ENCODE measurements around the gene PLK4. TPM values are rescaled to one million over a fixed set of nuclear protein-coding genes. Genes with fewer than 3 reads are reported as not detected.
A peak's percentile ranks its signal among the peaks of the same experiment; 100 is the strongest.
"Not testable (repeated sequence)": the region's sequence is repeated elsewhere in the genome, so short reads cannot be mapped to it uniquely, and the experiment has no call there.

The PLK4 gene
- total RNA-seq, 3 donors from 2014 or later = 14.1 to 19.5 (median 16.6) TPM

DNA sequence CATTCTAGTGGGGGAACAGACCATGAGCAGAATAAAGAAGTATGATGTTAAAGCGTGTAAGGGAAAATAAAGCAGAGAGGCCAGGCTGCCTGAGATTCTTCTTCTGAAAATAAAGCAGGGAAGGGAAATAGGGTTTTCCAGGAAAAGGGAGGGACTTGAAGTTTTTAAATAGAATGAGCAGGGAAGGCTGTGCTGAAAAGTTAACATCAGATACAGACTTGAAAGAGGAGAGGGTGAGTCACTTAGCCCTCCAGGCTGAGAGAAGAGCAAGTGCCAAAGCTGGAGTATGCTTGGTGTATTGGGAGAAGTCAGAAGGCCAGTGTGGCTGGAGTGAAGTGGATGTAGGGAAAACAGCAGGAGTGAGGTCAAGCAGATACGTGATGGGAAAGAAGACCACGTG is 10.0 kb upstream of the PLK4 start:
- ATAC-seq (no peak), DNase-seq (no peak)
- peaks cover 1% of the 10 kb centered on the region for H3K36me3 Mint-ChIP-seq (ENCODE audit: insufficient read depth)
- no peaks in the 10 kb centered on the region for H3K9me3 Mint-ChIP-seq
- no peaks in the 10 kb centered on the region for H3K27me3 Mint-ChIP-seq (ENCODE audit: low read depth)
- no peak overlapping the region for H3K4me3 Mint-ChIP-seq
- H3K4me1 Mint-ChIP-seq (ENCODE audit: low read depth) = no peaks in the 10 kb centered on the region

DNA sequence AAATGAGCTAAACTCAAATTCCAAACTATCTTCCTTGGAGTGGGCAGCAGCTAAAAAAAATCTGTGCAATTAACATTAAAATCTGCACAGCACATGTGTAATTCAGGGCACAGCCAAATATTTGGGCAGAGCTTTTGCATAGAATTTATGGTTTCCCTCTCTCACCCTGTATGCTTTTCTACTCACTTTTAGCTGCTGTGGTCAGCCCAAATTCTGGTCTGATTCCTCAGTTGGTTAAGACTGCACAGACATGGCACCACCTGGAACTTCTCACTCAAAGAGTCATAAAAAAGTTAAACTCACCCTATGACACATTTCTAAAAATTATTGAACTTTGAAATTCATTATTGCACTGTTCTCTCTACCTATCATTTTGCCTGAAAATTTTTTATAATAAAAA is 4.9 kb upstream of the PLK4 start:
- Mint-ChIP-seq H3K36me3 (ENCODE audit: insufficient read depth) (peaks cover 1% of the 10 kb centered on the region), H3K4me3 (no peak overlapping the region), H3K4me1 (ENCODE audit: low read depth) (peaks cover 12% of the 10 kb centered on the region), H3K27me3 (ENCODE audit: low read depth) (no peaks in the 10 kb centered on the region), H3K9me3 (no peaks in the 10 kb centered on the region)
- no peak for ATAC-seq
- no peak for DNase-seq

DNA sequence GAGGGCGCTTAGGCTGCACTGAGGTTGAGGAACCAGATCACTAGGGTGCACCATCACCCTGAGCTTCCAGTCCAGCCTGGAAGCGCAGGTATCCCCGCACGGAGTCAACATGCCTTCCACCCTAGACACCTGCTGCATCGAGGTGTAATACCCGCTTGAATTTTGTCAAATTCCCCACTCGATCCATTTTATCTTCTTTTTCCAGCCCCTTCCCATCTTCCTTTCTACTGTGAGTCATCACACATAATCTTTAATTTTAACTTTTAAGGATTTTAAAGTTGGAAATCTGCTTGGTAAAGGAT is 821 bp downstream of the PLK4 start:
- Mint-ChIP-seq H3K9me3 (no peaks in the 10 kb centered on the region), H3K36me3 (ENCODE audit: insufficient read depth) (peaks cover 6% of the 10 kb centered on the region), H3K4me3 (peak overlapping the region; percentile 99), H3K4me1 (ENCODE audit: low read depth) (peaks cover 19% of the 10 kb centered on the region), H3K27me3 (ENCODE audit: low read depth) (no peaks in the 10 kb centered on the region)
- ATAC-seq (peak; percentile 19 to 25), DNase-seq (no peak)

DNA sequence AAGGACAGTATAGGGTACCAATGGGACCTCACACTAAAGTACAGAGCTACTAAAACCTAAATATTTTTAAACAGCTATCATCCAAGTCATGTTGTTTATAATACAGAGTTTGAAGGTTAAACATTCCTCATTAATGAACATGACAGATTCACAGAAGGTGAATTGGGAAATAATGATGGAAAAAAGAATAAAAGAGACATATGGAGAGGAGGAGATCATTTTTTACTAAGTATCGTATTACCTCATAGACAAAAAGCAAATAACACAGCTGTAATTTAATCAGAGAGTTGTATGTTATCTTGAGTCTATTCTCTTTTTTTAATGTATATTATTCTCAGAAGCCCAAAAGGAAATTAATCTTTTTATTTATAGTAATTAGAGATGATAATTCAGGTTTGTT is 7.9 kb downstream of the PLK4 start:
- H3K4me1 Mint-ChIP-seq (ENCODE audit: low read depth) = peaks cover 5% of the 10 kb centered on the region
- ATAC-seq = no peak

DNA sequence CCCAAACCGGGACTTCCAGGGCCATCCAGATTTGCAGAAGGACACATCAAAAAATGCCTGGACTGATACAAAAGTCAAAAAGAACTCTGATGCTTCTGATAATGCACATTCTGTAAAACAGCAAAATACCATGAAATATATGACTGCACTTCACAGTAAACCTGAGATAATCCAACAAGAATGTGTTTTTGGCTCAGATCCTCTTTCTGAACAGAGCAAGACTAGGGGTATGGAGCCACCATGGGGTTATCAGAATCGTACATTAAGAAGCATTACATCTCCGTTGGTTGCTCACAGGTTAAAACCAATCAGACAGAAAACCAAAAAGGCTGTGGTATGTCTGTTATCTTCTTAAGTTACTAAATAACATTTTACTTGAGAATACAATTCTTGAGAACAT is 9.2 kb downstream of the PLK4 start:
- Mint-ChIP-seq H3K9me3 (no peaks in the 10 kb centered on the region), H3K27me3 (ENCODE audit: low read depth) (no peaks in the 10 kb centered on the region), H3K4me1 (ENCODE audit: low read depth) (peaks cover 5% of the 10 kb centered on the region), H3K4me3 (no peak overlapping the region), H3K36me3 (ENCODE audit: insufficient read depth) (peaks cover 18% of the 10 kb centered on the region)
- DNase-seq = no peak
- no peak for ATAC-seq

More for the DNA sequence above, 7.9 kb downstream of the PLK4 start:
- no peaks in the 10 kb centered on the region for H3K27me3 Mint-ChIP-seq (ENCODE audit: low read depth)
- no peak overlapping the region for H3K4me3 Mint-ChIP-seq
- H3K9me3 Mint-ChIP-seq = no peaks in the 10 kb centered on the region
- DNase-seq = no peak
- peaks cover 14% of the 10 kb centered on the region for H3K36me3 Mint-ChIP-seq (ENCODE audit: insufficient read depth)

DNA sequence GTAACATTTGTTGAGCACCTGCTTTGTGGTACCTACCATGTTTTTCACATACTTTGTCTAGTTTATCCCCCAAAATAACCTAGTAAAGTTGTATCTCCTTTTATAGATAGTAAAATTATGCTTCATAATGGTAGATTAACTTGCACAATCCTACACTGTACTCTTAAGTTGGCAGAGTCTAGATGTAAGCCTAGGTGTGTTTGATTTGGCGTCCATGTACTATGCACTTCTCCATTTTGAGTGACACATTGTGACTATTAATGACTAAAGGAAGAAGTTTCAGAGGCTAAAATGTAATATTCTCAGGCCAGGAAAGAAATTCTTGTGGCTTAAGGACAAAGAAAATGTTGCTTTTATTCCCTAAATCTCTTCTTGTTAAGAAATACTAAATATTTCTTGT is 15.4 kb downstream of the PLK4 start:
- ATAC-seq (no peak), DNase-seq (no peak)
- Mint-ChIP-seq H3K4me3 (no peak overlapping the region), H3K27me3 (ENCODE audit: low read depth) (no peaks in the 10 kb centered on the region), H3K4me1 (ENCODE audit: low read depth) (no peaks in the 10 kb centered on the region), H3K9me3 (no peaks in the 10 kb centered on the region), H3K36me3 (ENCODE audit: insufficient read depth) (peaks cover 10% of the 10 kb centered on the region)

DNA sequence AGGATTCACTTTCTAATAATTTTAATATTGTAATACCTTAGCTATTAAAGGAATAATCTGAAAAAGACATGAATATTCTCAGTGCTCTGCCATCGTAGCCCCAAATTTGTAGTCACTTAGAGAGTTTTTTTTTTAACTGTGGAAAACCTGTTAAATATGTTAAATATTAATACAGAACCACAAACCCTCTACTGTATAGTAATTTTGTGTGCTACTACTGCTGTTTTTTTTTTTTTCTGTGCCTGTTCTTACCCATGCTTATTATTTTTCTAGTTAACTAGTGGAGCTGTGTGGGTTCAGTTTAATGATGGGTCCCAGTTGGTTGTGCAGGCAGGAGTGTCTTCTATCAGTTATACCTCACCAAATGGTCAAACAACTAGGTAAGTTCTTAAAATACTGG is 15.8 kb downstream of the PLK4 start:
- Mint-ChIP-seq H3K27me3 (ENCODE audit: low read depth) (no peaks in the 10 kb centered on the region), H3K4me3 (no peak overlapping the region), H3K4me1 (ENCODE audit: low read depth) (no peaks in the 10 kb centered on the region), H3K9me3 (no peaks in the 10 kb centered on the region), H3K36me3 (ENCODE audit: insufficient read depth) (peaks cover 10% of the 10 kb centered on the region)
- DNase-seq = no peak
- no peak for ATAC-seq

DNA sequence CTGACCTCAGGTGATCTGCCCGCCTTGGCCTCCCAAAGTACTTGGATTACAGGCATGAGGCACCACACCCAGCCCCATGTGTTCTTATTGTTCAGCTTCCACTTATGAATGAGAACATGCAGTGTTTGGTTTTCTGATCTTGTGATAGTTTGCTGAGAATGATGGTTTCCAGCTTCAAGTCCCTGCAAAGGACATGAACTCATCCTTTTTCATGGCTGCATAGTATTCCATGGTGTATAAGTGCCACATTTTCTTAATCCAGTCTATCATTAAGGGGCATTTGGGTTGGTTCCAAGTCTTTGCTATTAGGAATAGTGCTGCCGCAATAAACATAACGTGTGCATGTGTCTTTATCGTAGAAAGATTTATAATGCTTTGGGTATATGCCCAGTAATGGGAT is 19.0 kb downstream of the PLK4 start:
- not testable (repeated sequence) for DNase-seq; H3K9me3 Mint-ChIP-seq; H3K4me1 Mint-ChIP-seq (ENCODE audit: low read depth); ATAC-seq; H3K27me3 Mint-ChIP-seq (ENCODE audit: low read depth); H3K36me3 Mint-ChIP-seq (ENCODE audit: insufficient read depth); H3K4me3 Mint-ChIP-seq

DNA sequence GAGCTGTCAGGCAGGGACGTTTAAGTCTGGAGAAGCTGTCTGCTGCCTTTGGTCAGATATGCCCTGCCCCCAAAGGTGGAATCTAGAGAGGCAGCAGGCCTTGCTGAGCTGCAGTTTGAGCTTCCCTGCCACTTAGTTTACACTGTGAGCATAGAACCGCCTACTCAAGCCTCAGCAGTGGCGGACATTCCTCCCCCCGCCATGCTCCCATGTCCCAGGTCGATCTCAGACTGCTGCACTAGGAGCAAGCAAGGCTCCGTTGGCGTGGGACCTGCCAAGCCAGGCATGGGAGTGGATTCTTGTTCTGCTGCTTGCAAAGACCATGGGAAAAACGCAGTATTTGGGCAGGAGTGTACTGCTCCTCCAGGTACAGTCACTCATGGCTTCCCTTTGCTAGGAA is 24.3 kb downstream of the PLK4 start:
- peaks cover 5% of the 10 kb centered on the region for H3K9me3 Mint-ChIP-seq
- DNase-seq (no peak), ATAC-seq (no peak)
- no peaks in the 10 kb centered on the region for H3K4me1 Mint-ChIP-seq (ENCODE audit: low read depth)
- H3K36me3 Mint-ChIP-seq (ENCODE audit: insufficient read depth) = peaks cover 4% of the 10 kb centered on the region
- H3K27me3 Mint-ChIP-seq (ENCODE audit: low read depth) = no peaks in the 10 kb centered on the region
- H3K4me3 Mint-ChIP-seq = no peak overlapping the region

DNA sequence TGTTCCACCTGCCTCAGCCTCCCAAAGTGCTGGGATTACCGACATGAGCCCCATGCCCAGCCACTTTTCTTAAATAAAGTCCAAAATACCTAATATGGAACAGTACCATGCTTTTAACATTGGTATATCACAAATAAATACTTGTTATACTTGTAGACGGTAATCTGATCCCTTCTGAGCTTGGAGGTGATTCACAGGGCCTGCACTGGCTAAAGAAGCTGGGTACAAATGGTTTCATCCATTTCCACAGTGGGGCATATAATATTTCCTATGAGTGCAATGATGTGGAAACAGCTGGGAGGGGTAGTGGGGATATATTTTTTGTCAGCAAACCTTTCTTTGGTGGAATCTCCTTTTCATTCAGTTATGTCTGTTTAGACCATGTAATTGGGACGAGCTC is 35.8 kb downstream of the PLK4 start:
- Mint-ChIP-seq H3K4me3 (no peak overlapping the region), H3K9me3 (no peaks in the 10 kb centered on the region), H3K27me3 (ENCODE audit: low read depth) (no peaks in the 10 kb centered on the region), H3K36me3 (ENCODE audit: insufficient read depth) (peaks cover 22% of the 10 kb centered on the region), H3K4me1 (ENCODE audit: low read depth) (no peaks in the 10 kb centered on the region)
- ATAC-seq = no peak
- no peak for DNase-seq

DNA sequence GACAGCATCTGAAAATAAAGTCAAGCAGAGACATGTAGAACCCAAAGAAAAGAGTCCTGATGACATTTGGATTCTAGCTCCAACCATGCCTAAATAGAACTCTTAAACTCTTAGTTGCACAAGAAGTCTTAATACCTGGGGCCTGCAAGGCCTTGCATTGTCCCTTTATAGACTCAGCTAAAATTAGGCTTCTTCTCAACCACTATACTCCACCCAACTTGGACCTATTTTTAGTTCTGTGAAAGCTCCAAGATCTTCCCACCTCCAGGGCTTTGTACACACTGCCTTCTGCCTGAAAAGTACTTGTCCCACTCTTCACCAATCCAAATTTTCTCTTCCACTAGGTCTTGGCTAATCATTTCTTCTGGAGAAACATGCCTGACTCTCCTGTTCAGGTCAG is 36.5 kb downstream of the PLK4 start:
- ATAC-seq (no peak), DNase-seq (no peak)
- Mint-ChIP-seq H3K4me3 (no peak overlapping the region), H3K4me1 (ENCODE audit: low read depth) (no peaks in the 10 kb centered on the region), H3K9me3 (no peaks in the 10 kb centered on the region), H3K36me3 (ENCODE audit: insufficient read depth) (peaks cover 22% of the 10 kb centered on the region), H3K27me3 (ENCODE audit: low read depth) (no peaks in the 10 kb centered on the region)

DNA sequence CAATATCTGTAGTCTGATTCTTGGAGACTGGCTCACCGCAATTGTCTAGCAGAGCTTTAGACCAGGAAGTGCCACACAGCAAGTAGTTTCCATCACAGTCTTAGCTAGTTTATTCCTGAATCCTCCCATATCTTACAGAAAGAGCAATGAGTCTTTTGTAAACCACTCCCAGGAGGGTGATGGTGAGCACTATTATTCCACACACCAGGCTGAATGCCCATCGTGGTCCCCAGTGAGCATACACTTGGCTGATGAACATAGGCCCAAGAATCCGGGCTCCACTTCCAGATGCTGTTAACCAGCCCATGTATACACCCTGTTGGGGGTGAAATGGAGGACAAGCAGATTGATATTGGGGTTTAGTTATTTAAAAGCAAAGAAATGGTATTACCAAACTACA is 39.8 kb downstream of the PLK4 start:
- no peak for ATAC-seq
- H3K9me3 Mint-ChIP-seq = no peaks in the 10 kb centered on the region
- no peak for DNase-seq
- no peaks in the 10 kb centered on the region for H3K4me1 Mint-ChIP-seq (ENCODE audit: low read depth)
- H3K4me3 Mint-ChIP-seq = no peak overlapping the region
- no peaks in the 10 kb centered on the region for H3K27me3 Mint-ChIP-seq (ENCODE audit: low read depth)
- peaks cover 39% of the 10 kb centered on the region for H3K36me3 Mint-ChIP-seq (ENCODE audit: insufficient read depth)

DNA sequence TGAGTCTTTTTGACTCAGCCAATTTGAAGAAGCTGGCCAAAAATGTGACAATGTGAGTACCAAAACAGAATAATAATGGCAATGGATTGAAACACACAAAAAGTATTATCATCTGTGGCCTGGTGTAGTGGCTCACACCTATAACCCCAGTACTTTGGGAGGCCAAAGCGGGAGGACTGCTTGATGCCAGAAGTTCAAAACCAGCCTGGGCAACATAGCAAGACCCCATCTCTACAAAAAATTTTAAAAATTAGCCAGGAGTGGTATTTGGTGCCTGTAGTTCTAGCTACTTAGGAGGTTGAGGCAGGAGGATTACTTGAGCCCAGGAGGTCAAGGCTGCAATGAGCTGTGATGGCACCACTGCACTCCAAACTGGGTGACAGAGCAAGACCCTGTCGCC is 41.5 kb downstream of the PLK4 start:
- ATAC-seq (no peak), DNase-seq (no peak)
- H3K27me3 Mint-ChIP-seq (ENCODE audit: low read depth) = no peaks in the 10 kb centered on the region
- H3K36me3 Mint-ChIP-seq (ENCODE audit: insufficient read depth) = peaks cover 48% of the 10 kb centered on the region
- no peaks in the 10 kb centered on the region for H3K4me1 Mint-ChIP-seq (ENCODE audit: low read depth)
- H3K4me3 Mint-ChIP-seq = no peak overlapping the region
- H3K9me3 Mint-ChIP-seq = no peaks in the 10 kb centered on the region

DNA sequence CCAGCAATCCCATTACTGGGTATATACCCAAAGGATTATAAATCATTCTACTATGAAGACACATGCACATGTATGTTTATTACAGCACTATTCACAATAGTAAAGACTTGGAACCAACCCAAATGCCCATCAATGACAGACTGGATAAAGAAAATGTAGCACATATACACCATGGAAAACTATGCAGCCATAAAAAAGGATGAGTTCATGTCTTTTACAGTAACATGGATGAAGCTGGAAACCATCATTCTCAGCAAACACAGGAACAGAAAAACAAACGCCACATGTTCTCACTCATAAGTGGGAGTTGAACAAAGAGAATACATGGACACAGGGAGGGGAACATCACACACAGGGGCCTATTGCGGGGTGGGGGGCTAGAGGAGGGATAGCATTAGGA is 45.0 kb downstream of the PLK4 start:
- not testable (repeated sequence) for H3K9me3 Mint-ChIP-seq; DNase-seq; H3K27me3 Mint-ChIP-seq (ENCODE audit: low read depth); H3K4me1 Mint-ChIP-seq (ENCODE audit: low read depth); H3K4me3 Mint-ChIP-seq; ATAC-seq
- peaks cover 43% of the 10 kb centered on the region for H3K36me3 Mint-ChIP-seq (ENCODE audit: insufficient read depth)

DNA sequence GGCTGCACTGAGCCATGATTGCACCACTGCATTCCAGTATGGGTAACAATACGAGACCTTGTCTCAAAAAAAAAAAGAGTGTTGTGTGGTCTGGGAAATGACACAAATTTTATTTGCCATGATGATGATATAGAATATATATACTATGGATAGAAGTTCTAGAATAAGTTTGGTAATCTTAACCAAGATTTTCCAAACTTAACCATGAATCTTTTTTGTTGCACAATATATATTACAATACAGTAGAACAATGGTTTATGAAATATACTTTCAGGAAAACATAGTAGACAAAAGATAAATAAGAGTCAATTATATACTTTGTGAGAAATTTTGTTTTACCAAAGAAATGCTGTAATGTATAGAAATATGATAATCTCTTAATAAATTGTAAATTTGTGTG is 49.5 kb downstream of the PLK4 start:
- Mint-ChIP-seq H3K27me3 (ENCODE audit: low read depth) (no peaks in the 10 kb centered on the region), H3K36me3 (ENCODE audit: insufficient read depth) (peaks cover 24% of the 10 kb centered on the region), H3K9me3 (no peaks in the 10 kb centered on the region), H3K4me1 (ENCODE audit: low read depth) (no peaks in the 10 kb centered on the region), H3K4me3 (no peak overlapping the region)
- DNase-seq = no peak
- no peak for ATAC-seq

DNA sequence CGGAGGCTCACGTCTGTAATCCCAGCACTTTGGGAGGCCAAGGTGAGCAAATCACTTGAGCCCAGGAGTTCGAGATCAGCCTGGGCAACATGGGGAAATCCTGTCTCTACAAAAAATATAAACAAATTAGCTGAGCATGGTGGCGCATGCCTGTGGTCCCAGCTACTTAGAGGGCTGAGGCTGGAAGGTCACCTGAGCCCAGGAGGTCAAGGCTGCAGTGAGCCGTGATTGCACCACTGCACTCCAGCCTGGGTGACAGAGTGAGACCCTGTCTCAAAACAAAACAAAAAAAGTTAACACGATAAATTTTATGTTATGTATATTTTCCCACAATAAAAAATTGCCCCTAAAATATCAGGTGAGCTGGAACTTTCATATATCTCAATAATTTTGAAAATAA is 51.1 kb downstream of the PLK4 start:
- not testable (repeated sequence) for H3K27me3 Mint-ChIP-seq (ENCODE audit: low read depth); H3K4me3 Mint-ChIP-seq; ATAC-seq; H3K9me3 Mint-ChIP-seq; DNase-seq; H3K4me1 Mint-ChIP-seq (ENCODE audit: low read depth)
- peaks cover 13% of the 10 kb centered on the region for H3K36me3 Mint-ChIP-seq (ENCODE audit: insufficient read depth)

Measured in activated T-cell treated with anti-CD3 and anti-CD28 coated beads, Interleukin-2, amount 50 U/mL, for 4 hours (primary cell).